Fibroblast of lung (primary cell): ENCODE results near the gene PRKAR1B. TPM values are rescaled to one million over a fixed set of nuclear protein-coding genes. Genes with fewer than 3 reads are reported as not detected.

Experiments
- DNase-seq, 2 donors: peaks; one replicate each; pipeline versions ENCODE4 v3.0.0 to v3.0.0-alpha.2; 2010; ENCODE audit warnings: low read depth in 2 of 2
- H2AFZ ChIP-seq: 2 replicates; pipeline ENCODE4 v1.5.1; 2012; ENCODE audit warnings: low read length, control low read depth, inconsistent platforms
- H3K27ac ChIP-seq: 2 replicates; pipeline ENCODE4 v1.5.1; 2011; ENCODE audit warnings: low read length, control low read depth; ENCODE audit not compliant: insufficient read depth
- H3K27me3 ChIP-seq: 2 replicates; pipeline ENCODE4 v1.5.1; 2011; ENCODE audit warnings: mild to moderate bottlenecking, low read length; ENCODE audit not compliant: control insufficient read depth, insufficient read depth
- H3K36me3 ChIP-seq: 2 replicates; pipeline ENCODE4 v1.5.1; 2011; ENCODE audit warnings: low read length; ENCODE audit not compliant: control insufficient read depth, insufficient read depth
- H3K4me1 ChIP-seq: 2 replicates; pipeline ENCODE4 v1.5.1; 2011; ENCODE audit warnings: low read length; ENCODE audit not compliant: control insufficient read depth, insufficient read depth; ENCODE audit errors: extremely low read depth
- H3K4me2 ChIP-seq: 2 replicates; pipeline ENCODE4 v1.5.1; 2011; ENCODE audit warnings: low read length, control low read depth; ENCODE audit not compliant: insufficient read depth; ENCODE audit errors: extremely low read depth
- H3K4me3 ChIP-seq, 4 experiments: fragments of 200-600 bp in 1 of 4; sonication (generic) in 1 of 4; replicated peaks in 1 of 4; 2 replicates each; pipeline ENCODE4 v1.5.1; 2011 to 2016; ENCODE audit warnings: low read length in 4 of 4, low read depth in 3 of 4, mild to moderate bottlenecking in 3 of 4, control low read depth in 2 of 4, inconsistent platforms in 1 of 4, mixed read lengths in 1 of 4; ENCODE audit not compliant: insufficient read depth in 1 of 4; ENCODE audit errors: control extremely low read depth in 1 of 4
- H3K79me2 ChIP-seq: 2 replicates; pipeline ENCODE4 v1.5.1; 2012; ENCODE audit warnings: mild to moderate bottlenecking, low read length, inconsistent platforms; ENCODE audit not compliant: control insufficient read depth, insufficient read depth
- H3K9ac ChIP-seq: 2 replicates; pipeline ENCODE4 v1.5.1; 2011; ENCODE audit warnings: mild to moderate bottlenecking, low read length, control low read depth; ENCODE audit not compliant: insufficient read depth
- H3K9me3 ChIP-seq: 2 replicates; pipeline ENCODE4 v1.5.1; 2012; ENCODE audit warnings: low read depth, low read length; ENCODE audit not compliant: control insufficient read depth, insufficient read depth
- H4K20me1 ChIP-seq: 2 replicates; pipeline ENCODE4 v1.5.1; 2011; ENCODE audit warnings: low read length; ENCODE audit not compliant: control insufficient read depth, insufficient read depth; ENCODE audit errors: extremely low read depth
- CTCF ChIP-seq, 2 donors: IDR thresholded peaks in 1 of 2; conservative IDR thresholded peaks in 1 of 2; 1 replicate in 1 of 2; 2 replicates in 1 of 2; pipeline ENCODE4 v1.5.1; 2011 to 2012; ENCODE audit warnings: low read length in 2 of 2, control low read depth in 1 of 2, inconsistent platforms in 1 of 2, low read depth in 1 of 2, mild to moderate bottlenecking in 1 of 2
- EZH2 ChIP-seq: IDR thresholded peaks from 2 replicates; pipeline ENCODE4 v1.5.1; 2012; ENCODE audit warnings: low read length, control low read depth, mild to moderate bottlenecking; ENCODE audit errors: missing control alignments
- polyA plus RNA-seq, 2 donors: library from polyadenylated mRNA; depleted of rRNA in 1 of 2; stranded (reverse) in 1 of 2; unstranded in 1 of 2; fragments of >200 nt; gene quantifications; 2 replicates each; pipeline ENCODE4 v1.2.1, GENCODE V29; 2011 to 2012; ENCODE audit warnings: missing spikeins in 1 of 2
- total RNA-seq: library from RNA; depleted of rRNA; stranded (reverse); fragments of >200 nt; gene quantifications from 2 replicates; pipeline ENCODE4 v1.2.1, GENCODE V29; 2014

Gene PRKAR1B
- total and polyA plus RNA-seq, 2 donors (not counting 1 experiment from before 2014, with no cell fraction given) = 12.7 to 14.5 TPM

DNA sequence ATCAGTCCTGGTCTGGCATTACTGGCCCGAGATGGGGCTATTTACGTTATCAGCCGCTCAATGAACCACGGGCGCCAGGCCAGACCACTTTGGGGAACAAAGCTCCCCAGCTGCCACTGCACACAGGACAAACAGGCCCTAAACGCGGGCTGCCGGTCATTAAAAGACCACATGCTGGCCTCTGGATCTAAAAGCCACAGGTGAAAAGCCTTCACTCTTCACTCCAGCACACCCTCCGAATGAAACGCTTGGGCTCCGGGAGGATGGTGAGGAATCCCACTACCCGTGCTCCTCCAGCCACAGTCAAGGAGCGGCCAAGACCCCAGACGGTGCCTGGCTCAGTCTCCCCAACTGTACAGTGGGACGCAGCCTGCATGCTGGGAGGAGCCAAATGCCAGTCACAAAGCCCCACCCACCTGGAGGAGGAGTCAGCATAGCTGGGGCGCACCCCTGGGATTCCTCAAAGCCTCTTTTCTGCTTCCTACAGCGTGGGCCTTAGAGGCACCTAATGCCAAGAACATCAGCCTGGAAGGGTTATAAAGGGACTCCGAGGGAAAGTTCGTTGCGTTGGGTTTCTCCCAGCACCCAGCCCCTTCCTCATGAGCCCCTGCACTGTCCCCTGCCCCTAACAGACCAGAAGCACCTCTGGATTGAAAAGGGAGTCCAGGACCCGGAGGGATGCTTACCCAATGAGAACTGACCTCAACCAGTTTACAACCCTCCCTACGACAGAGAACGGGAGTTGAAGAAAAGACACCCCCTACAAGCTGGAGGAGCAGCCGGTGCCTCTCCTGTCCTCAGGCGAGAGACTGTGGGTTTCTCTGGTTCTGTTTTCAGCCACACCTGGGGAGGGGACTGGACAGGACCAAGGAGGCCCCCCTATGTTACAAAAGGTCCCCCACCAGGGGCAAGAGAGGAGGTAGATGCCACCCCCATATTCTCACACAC, 212.2 kb downstream of the PRKAR1B start:
- H3K27ac ChIP-seq = peak overlapping the region; percentile 46

GRCh38 chr7:514242-514641, 212.8 kb downstream of the PRKAR1B start:
- H3K4me2 ChIP-seq = no peak overlapping the region
- no peaks in the 10 kb centered on the region for H3K27me3 ChIP-seq
- no peak overlapping the region for H3K9ac ChIP-seq
- H4K20me1 ChIP-seq = no peaks in the 10 kb centered on the region
- no peaks in the 10 kb centered on the region for H3K9me3 ChIP-seq
- no peak overlapping the region for H3K4me3 ChIP-seq
- peak overlapping the region; percentile 46 for H3K27ac ChIP-seq
- no peak for DNase-seq
- H3K79me2 ChIP-seq = peaks cover 15% of the 10 kb centered on the region
- no peak overlapping the region for H2AFZ ChIP-seq
- H3K4me1 ChIP-seq = peaks cover 18% of the 10 kb centered on the region
- peaks cover 4% of the 10 kb centered on the region for H3K36me3 ChIP-seq
- no peak for TF ChIP-seq CTCF (conservative IDR thresholded peaks at IDR 0.05 in 1 of 2, IDR thresholded peaks at IDR 0.05 in 1 of 2; ENCODE audit: low read depth in 1 of 2, low read length in 2 of 2)
- TF ChIP-seq EZH2 = no peak

More for the DNA sequence above, 212.2 kb downstream of the PRKAR1B start:
- TF ChIP-seq CTCF (conservative IDR thresholded peaks at IDR 0.05 in 1 of 2, IDR thresholded peaks at IDR 0.05 in 1 of 2; ENCODE audit: low read depth in 1 of 2, low read length in 2 of 2) = no peak
- no peak for TF ChIP-seq EZH2
- DNase-seq = peak in 1 of 2 donors; percentile 60
- Histone ChIP-seq H3K9ac (no peak overlapping the region), H3K27me3 (no peaks in the 10 kb centered on the region), H4K20me1 (no peaks in the 10 kb centered on the region), H3K9me3 (no peaks in the 10 kb centered on the region), H3K4me3 (no peak overlapping the region), H3K4me1 (peaks cover 18% of the 10 kb centered on the region), H3K79me2 (peaks cover 15% of the 10 kb centered on the region), H3K36me3 (peaks cover 4% of the 10 kb centered on the region), H3K4me2 (no peak overlapping the region), H2AFZ (no peak overlapping the region)

GRCh38 chr7:513521-514166, 213.4 kb downstream of the PRKAR1B start:
- Histone ChIP-seq H4K20me1 (no peaks in the 10 kb centered on the region), H3K36me3 (peaks cover 4% of the 10 kb centered on the region), H3K4me1 (peaks cover 18% of the 10 kb centered on the region), H3K79me2 (peaks cover 15% of the 10 kb centered on the region), H3K4me3 (no peak overlapping the region), H3K9ac (peak overlapping the region; percentile 13), H3K27me3 (no peaks in the 10 kb centered on the region), H2AFZ (no peak overlapping the region), H3K9me3 (no peaks in the 10 kb centered on the region), H3K27ac (peak overlapping the region; percentile 46), H3K4me2 (no peak overlapping the region)
- TF ChIP-seq CTCF (conservative IDR thresholded peaks at IDR 0.05 in 1 of 2, IDR thresholded peaks at IDR 0.05 in 1 of 2; ENCODE audit: low read depth in 1 of 2, low read length in 2 of 2) (peak in 1 of 2 donors; percentile 5), EZH2 (no peak)
- DNase-seq = peak; percentile 25 to 85
